Panc1 (cell line): ENCODE measurements around the gene ARHGEF7. TPM values are rescaled to one million over a fixed set of nuclear protein-coding genes. Genes with fewer than 3 reads are reported as not detected.

Source experiments
- ATAC-seq: fragments of 200-7000 bp; cut with Tn5 transposase; 2 replicates; pipeline ENCODE4 v1.9.1; 2020; ENCODE audit warnings: mild to moderate bottlenecking, moderate library complexity
- BruUV-seq: library from RNA; stranded (reverse); fragments of 400-500 nt; replicated peaks from 2 replicates; lab custom pipeline; 2021; lab: Mats Ljungman, UMichigan
- CTCF ChIA-PET: fragments of 300-600 bp; sonication (Branson Sonifier 250); formaldehyde crosslinking; loops from one replicate; lab custom pipeline; 2022; ENCODE audit warnings: antibody characterized with exemption; lab: Charles Lee
- POLR2A ChIA-PET: fragments of 300-600 bp; sonication (Branson Sonifier 250); formaldehyde crosslinking; loops from one replicate; lab custom pipeline; 2022; ENCODE audit warnings: antibody characterized with exemption; lab: Charles Lee
- DNase-seq: peaks from one replicate; pipeline ENCODE4 v3.0.0-alpha.2; 2010; ENCODE audit warnings: low read depth, low spot score
- H3K27ac ChIP-seq: 2 replicates; pipeline ENCODE4 v1.5.1; 2011; ENCODE audit warnings: mild to moderate bottlenecking, low read length, inconsistent platforms
- H3K27me3 ChIP-seq: fragments of 200-500 bp; sonication (Bioruptor generic); 2 replicates; pipeline ENCODE4 v1.6.0; 2014; ENCODE audit warnings: low read length, inconsistent platforms; ENCODE audit not compliant: control insufficient read depth, insufficient read depth
- H3K36me3 ChIP-seq: fragments of 200-500 bp; sonication (Bioruptor generic); 2 replicates; pipeline ENCODE4 v1.5.1; 2014; ENCODE audit warnings: inconsistent platforms, mild to moderate bottlenecking, low read length, moderate library complexity; ENCODE audit not compliant: control insufficient read depth, insufficient read depth
- H3K4me1 ChIP-seq: 2 replicates; pipeline ENCODE4 v1.5.1; 2011; ENCODE audit warnings: inconsistent platforms, mild to moderate bottlenecking, low read length, moderate library complexity; ENCODE audit not compliant: control insufficient read depth, insufficient read depth
- H3K4me3 ChIP-seq, 2 experiments: 2 replicates each; pipeline ENCODE4 v1.5.1; 2011 to 2012; ENCODE audit warnings: low read depth in 2 of 2, low read length in 2 of 2, mild to moderate bottlenecking in 2 of 2, inconsistent platforms in 1 of 2, moderate library complexity in 1 of 2
- H3K9me3 ChIP-seq: fragments of 200-500 bp; sonication (Bioruptor generic); 2 replicates; pipeline ENCODE4 v1.5.1; 2014; ENCODE audit warnings: low read depth, mild to moderate bottlenecking, inconsistent platforms, low read length, moderate library complexity; ENCODE audit not compliant: control insufficient read depth, insufficient read depth
- POLR2AphosphoS5 ChIP-seq: IDR thresholded peaks from 2 replicates; pipeline ENCODE4 v1.6.1; 2012; ENCODE audit warnings: mild to moderate bottlenecking, low read depth, low read length, moderate library complexity
- SIN3A ChIP-seq: IDR thresholded peaks from 2 replicates; pipeline ENCODE4 v1.6.1; 2012; ENCODE audit warnings: low read depth, mild to moderate bottlenecking, low read length, moderate library complexity, borderline replicate concordance; ENCODE audit not compliant: insufficient read depth
- TCF7L2 ChIP-seq: IDR thresholded peaks from 2 replicates; pipeline ENCODE4 v1.6.1; 2011; ENCODE audit warnings: mild to moderate bottlenecking, low read depth, low read length, inconsistent platforms
- in situ Hi-C: cut with HindIII; loops from 2 replicates; pipeline ENCODE4 v1.10.0; 2016; ENCODE audit warnings: low sequenced_read_pairs, low pct_unique_long_range_greater_than_20kb
- intact Hi-C: fragments of 100-400 bp; cut with micrococcal nuclease; formaldehyde crosslinking; loops from one replicate; pipeline ENCODE4 v1.10.0; 2022; ENCODE audit not compliant: unreplicated experiment
- total RNA-seq: library from RNA; stranded (reverse); gene quantifications from one replicate; pipeline ENCODE4 v1.2.1, GENCODE V29; 2021; ENCODE audit not compliant: unreplicated experiment
- TF ChIP-seq, protein P1 (sequence below), 2 experiments: IDR thresholded peaks; 2 replicates each; pipeline ENCODE4 v1.6.1; 2011 to 2012; ENCODE audit warnings: low read depth in 2 of 2, control low read depth in 1 of 2, low read length in 1 of 2, mild to moderate bottlenecking in 1 of 2, moderate library complexity in 1 of 2; ENCODE audit not compliant: insufficient read depth in 1 of 2
- TF ChIP-seq, protein P2 (sequence below): fragments of 450-650 bp; IDR thresholded peaks from 2 replicates; pipeline ENCODE4 v1.5.1; 2017; ENCODE audit warnings: mild to moderate bottlenecking

Gene ARHGEF7
- total RNA-seq, 1 experiment from 2014 or later = 36.4 TPM

DNA sequence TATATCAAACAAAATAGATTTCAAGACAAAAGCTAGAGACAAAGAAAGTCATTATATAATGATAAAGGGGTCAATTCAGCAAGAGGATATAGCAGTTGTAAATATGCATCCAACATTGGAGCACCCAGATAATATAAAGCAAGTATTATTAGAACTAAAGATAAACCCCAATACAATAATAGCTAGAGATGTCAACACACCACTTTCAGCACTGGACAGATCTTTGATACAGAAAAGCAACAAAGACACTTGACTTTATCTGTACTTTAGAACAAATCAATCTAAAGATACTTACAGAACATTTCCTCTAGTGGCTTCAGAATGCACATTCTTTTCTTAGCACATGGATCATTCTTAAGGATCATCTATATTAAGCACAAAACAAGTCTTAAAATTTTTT, 146.2 kb downstream of the ARHGEF7 start:
- no peaks in the 10 kb centered on the region for H3K4me1 ChIP-seq
- TF ChIP-seq, protein P1, sequence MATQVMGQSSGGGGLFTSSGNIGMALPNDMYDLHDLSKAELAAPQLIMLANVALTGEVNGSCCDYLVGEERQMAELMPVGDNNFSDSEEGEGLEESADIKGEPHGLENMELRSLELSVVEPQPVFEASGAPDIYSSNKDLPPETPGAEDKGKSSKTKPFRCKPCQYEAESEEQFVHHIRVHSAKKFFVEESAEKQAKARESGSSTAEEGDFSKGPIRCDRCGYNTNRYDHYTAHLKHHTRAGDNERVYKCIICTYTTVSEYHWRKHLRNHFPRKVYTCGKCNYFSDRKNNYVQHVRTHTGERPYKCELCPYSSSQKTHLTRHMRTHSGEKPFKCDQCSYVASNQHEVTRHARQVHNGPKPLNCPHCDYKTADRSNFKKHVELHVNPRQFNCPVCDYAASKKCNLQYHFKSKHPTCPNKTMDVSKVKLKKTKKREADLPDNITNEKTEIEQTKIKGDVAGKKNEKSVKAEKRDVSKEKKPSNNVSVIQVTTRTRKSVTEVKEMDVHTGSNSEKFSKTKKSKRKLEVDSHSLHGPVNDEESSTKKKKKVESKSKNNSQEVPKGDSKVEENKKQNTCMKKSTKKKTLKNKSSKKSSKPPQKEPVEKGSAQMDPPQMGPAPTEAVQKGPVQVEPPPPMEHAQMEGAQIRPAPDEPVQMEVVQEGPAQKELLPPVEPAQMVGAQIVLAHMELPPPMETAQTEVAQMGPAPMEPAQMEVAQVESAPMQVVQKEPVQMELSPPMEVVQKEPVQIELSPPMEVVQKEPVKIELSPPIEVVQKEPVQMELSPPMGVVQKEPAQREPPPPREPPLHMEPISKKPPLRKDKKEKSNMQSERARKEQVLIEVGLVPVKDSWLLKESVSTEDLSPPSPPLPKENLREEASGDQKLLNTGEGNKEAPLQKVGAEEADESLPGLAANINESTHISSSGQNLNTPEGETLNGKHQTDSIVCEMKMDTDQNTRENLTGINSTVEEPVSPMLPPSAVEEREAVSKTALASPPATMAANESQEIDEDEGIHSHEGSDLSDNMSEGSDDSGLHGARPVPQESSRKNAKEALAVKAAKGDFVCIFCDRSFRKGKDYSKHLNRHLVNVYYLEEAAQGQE (IDR thresholded peaks at IDR 0.05; ENCODE audit: insufficient read depth in 1 of 2, low read depth in 2 of 2, low read length in 1 of 2) = peak in 1 of 2 experiments; percentile 65; a peak in 2 of 4 replicates
- TF ChIP-seq SIN3A = no peak
- in situ Hi-C loops = no loop called here
- ATAC-seq = no peak
- POLR2A ChIA-PET = no interaction called here
- no peak for DNase-seq
- H3K9me3 ChIP-seq = no peaks in the 10 kb centered on the region
- intact Hi-C loops = no loop called here
- H3K36me3 ChIP-seq = no peaks in the 10 kb centered on the region
- no peak overlapping the region for H3K4me3 ChIP-seq
- no peak overlapping the region for H3K27ac ChIP-seq
- BruUV-seq = TSS peak; percentile 48
- no peaks in the 10 kb centered on the region for H3K27me3 ChIP-seq
- CTCF ChIA-PET = no interaction called here

DNA sequence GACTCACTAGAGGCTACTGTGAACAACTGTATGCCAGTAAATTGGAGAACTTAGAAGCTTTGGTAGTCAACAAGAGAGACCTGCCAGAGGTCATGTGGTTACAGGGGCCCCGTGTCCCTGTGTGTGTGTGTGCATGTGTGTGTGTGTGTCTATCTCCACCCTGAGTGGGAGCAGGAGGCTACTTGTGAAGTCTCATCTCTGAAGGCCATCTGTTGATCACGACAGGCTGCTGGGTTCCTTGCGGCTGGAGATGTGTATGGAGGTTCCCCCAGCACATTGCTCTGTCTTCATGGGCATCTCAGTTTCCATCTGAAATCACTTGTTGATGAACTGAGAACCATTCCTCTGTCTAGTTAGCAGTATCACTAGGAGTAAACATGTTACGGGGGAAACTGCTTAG, 147.2 kb downstream of the ARHGEF7 start:
- intact Hi-C loops = no loop called here
- Histone ChIP-seq H3K27ac (no peak overlapping the region), H3K4me1 (no peaks in the 10 kb centered on the region), H3K36me3 (no peaks in the 10 kb centered on the region), H3K9me3 (no peaks in the 10 kb centered on the region), H3K27me3 (no peaks in the 10 kb centered on the region), H3K4me3 (no peak overlapping the region)
- BruUV-seq = no TSS peak
- POLR2A ChIA-PET = no interaction called here
- CTCF ChIA-PET = no interaction called here
- TF ChIP-seq, protein P2, sequence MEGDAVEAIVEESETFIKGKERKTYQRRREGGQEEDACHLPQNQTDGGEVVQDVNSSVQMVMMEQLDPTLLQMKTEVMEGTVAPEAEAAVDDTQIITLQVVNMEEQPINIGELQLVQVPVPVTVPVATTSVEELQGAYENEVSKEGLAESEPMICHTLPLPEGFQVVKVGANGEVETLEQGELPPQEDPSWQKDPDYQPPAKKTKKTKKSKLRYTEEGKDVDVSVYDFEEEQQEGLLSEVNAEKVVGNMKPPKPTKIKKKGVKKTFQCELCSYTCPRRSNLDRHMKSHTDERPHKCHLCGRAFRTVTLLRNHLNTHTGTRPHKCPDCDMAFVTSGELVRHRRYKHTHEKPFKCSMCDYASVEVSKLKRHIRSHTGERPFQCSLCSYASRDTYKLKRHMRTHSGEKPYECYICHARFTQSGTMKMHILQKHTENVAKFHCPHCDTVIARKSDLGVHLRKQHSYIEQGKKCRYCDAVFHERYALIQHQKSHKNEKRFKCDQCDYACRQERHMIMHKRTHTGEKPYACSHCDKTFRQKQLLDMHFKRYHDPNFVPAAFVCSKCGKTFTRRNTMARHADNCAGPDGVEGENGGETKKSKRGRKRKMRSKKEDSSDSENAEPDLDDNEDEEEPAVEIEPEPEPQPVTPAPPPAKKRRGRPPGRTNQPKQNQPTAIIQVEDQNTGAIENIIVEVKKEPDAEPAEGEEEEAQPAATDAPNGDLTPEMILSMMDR = no peak
- TF ChIP-seq POLR2AphosphoS5 (no peak), SIN3A (no peak)
- ATAC-seq = no peak
- no peak for DNase-seq
- in situ Hi-C loops = no loop called here

DNA sequence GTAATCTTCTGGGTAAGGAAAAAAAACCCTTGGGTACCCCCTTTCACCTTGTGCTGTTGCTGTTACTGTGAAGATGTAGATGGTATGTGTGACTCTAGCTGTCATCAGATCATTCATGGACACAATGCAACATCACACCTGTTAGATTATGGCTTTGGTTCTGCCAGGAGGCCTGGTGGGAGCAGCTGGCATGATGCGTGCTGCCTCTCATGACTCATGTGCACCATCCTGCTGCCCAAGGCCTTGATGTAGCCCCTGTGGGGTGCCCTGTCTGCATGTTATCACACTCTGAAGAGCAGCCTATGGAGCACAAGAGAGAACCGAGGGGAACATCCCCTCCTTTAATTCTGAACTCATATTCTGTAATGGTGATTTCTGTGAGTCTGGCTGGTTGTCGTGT, 147.6 kb downstream of the ARHGEF7 start:
- Histone ChIP-seq H3K4me3 (no peak overlapping the region), H3K27me3 (no peaks in the 10 kb centered on the region), H3K36me3 (no peaks in the 10 kb centered on the region), H3K9me3 (no peaks in the 10 kb centered on the region), H3K27ac (no peak overlapping the region), H3K4me1 (no peaks in the 10 kb centered on the region)
- ChIA-PET POLR2A (no interaction called here), CTCF (interaction anchor here (0.6 kb wide), 1 partner anchor 167 kb away, joined by 3 read pairs; no protein-coding TSS in a partner anchor)
- no TSS peak for BruUV-seq
- ATAC-seq (no peak), DNase-seq (no peak)
- intact Hi-C loops = no loop called here
- TF ChIP-seq, protein P1 (IDR thresholded peaks at IDR 0.05; ENCODE audit: insufficient read depth in 1 of 2, low read depth in 2 of 2, low read length in 1 of 2) = no peak
- no peak for TF ChIP-seq SIN3A
- TF ChIP-seq, protein P2 = no peak
- TF ChIP-seq TCF7L2 = no peak
- in situ Hi-C loops = no loop called here
